NCI-H146 (cell line): ENCODE measurements around the gene GTF2IRD1.
"Not testable (repeated sequence)": the region's sequence is repeated elsewhere in the genome, so short reads cannot be mapped to it uniquely, and the experiment has no call there.

Experiments used
- DNase-seq: peaks from one replicate; lab custom pipeline; 2025; lab: John Stamatoyannopoulos, UW

Gene GTF2IRD1

GRCh38 chr7:74516214-74516613 is 62.5 kb downstream of the GTF2IRD1 start:
- no peak for DNase-seq

- DNase-seq: no peak
Measured at GRCh38 chr7:74518041-74518440, 64.3 kb downstream of the GTF2IRD1 start.

GRCh38 chr7:74518654-74519053 is 64.9 kb downstream of the GTF2IRD1 start:
- no peak for DNase-seq

GRCh38 chr7:74519395-74519794 is 65.7 kb downstream of the GTF2IRD1 start:
- DNase-seq: no peak

- no peak for DNase-seq
Measured at GRCh38 chr7:74521855-74522254, 68.1 kb downstream of the GTF2IRD1 start.

- DNase-seq: no peak
Measured at GRCh38 chr7:74522281-74522905, 68.7 kb downstream of the GTF2IRD1 start.

GRCh38 chr7:74523015-74523414 is 69.3 kb downstream of the GTF2IRD1 start:
- no peak for DNase-seq

- DNase-seq: no peak
Measured at GRCh38 chr7:74525140-74525539, 71.4 kb downstream of the GTF2IRD1 start.

GRCh38 chr7:74525881-74526280 is 72.2 kb downstream of the GTF2IRD1 start:
- peak; percentile 94 for DNase-seq

GRCh38 chr7:74526780-74527179 is 73.1 kb downstream of the GTF2IRD1 start:
- no peak for DNase-seq

- peak; percentile 14 for DNase-seq
Measured at GRCh38 chr7:74527842-74528241, 74.1 kb downstream of the GTF2IRD1 start.

- DNase-seq: not testable (repeated sequence)
Measured at GRCh38 chr7:74528773-74529172, 75.1 kb downstream of the GTF2IRD1 start.

GRCh38 chr7:74535951-74536356 is 82.2 kb downstream of the GTF2IRD1 start:
- no peak for DNase-seq

GRCh38 chr7:74541937-74542336 is 88.2 kb downstream of the GTF2IRD1 start:
- DNase-seq: not testable (repeated sequence)

- DNase-seq: peak; percentile 74
Measured at GRCh38 chr7:74542558-74543117, 88.9 kb downstream of the GTF2IRD1 start.

- peak; percentile 59 for DNase-seq
Measured at GRCh38 chr7:74544706-74545469, 91.2 kb downstream of the GTF2IRD1 start.

- no peak for DNase-seq
Measured at GRCh38 chr7:74545921-74546320, 92.2 kb downstream of the GTF2IRD1 start.

GRCh38 chr7:74553596-74554012 is 99.9 kb downstream of the GTF2IRD1 start:
- not testable (repeated sequence) for DNase-seq

GRCh38 chr7:74554178-74554577 is 100.5 kb downstream of the GTF2IRD1 start:
- DNase-seq: no peak

GRCh38 chr7:74560086-74560719 is 106.5 kb downstream of the GTF2IRD1 start:
- DNase-seq: no peak

- peak; percentile 17 for DNase-seq
Measured at GRCh38 chr7:74561898-74562613, 108.3 kb downstream of the GTF2IRD1 start.

GRCh38 chr7:74563639-74564038 is 109.9 kb downstream of the GTF2IRD1 start:
- not testable (repeated sequence) for DNase-seq
